ENCODE measurements around the gene ZNHIT1. TPM values are rescaled to one million over a fixed set of nuclear protein-coding genes. Genes with fewer than 3 reads are reported as not detected.
A peak's percentile ranks its signal among the peaks of the same experiment; 100 is the strongest.

Gene ZNHIT1
- total RNA-seq, 1 donor from 2014 or later, result 57.2 TPM

DNA sequence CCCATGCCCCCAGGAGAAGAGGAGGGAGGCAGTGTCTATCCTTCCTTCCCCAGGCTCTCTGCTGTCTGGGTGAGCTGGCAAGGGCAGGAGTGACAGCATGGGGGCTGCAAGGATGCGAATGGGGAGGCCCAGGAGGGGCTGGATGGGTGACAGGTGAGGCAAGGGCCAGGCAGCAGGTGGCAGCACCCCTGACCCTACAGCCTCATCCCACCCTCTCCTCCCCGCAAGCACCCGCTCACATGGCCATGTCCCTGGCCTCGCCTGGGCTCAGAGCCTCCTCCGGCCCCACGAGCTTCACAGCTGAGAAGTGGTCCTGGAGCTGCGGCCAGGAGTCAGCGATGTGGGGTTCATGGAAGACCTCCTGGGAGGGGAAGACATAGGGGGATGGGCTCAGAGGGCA is 6.0 kb upstream of the ZNHIT1 start:
- no peak for DNase-seq (ENCODE audit: low spot score)
- no peaks in the 10 kb centered on the region for H3K9me3 Mint-ChIP-seq (ENCODE audit: low read depth)
- H3K4me3 Mint-ChIP-seq (ENCODE audit: unreplicated experiment), result no peak overlapping the region
- no peak overlapping the region for H3K27ac Mint-ChIP-seq (ENCODE audit: unreplicated experiment)
- peaks cover 24% of the 10 kb centered on the region for H3K36me3 Mint-ChIP-seq (ENCODE audit: low read depth)
- H3K27me3 Mint-ChIP-seq (ENCODE audit: low read depth), result no peaks in the 10 kb centered on the region
- TF ChIP-seq CTCF (IDR thresholded peaks at IDR 0.05), result no peak
- H3K4me1 Mint-ChIP-seq (ENCODE audit: low read depth), result peaks cover 22% of the 10 kb centered on the region

DNA sequence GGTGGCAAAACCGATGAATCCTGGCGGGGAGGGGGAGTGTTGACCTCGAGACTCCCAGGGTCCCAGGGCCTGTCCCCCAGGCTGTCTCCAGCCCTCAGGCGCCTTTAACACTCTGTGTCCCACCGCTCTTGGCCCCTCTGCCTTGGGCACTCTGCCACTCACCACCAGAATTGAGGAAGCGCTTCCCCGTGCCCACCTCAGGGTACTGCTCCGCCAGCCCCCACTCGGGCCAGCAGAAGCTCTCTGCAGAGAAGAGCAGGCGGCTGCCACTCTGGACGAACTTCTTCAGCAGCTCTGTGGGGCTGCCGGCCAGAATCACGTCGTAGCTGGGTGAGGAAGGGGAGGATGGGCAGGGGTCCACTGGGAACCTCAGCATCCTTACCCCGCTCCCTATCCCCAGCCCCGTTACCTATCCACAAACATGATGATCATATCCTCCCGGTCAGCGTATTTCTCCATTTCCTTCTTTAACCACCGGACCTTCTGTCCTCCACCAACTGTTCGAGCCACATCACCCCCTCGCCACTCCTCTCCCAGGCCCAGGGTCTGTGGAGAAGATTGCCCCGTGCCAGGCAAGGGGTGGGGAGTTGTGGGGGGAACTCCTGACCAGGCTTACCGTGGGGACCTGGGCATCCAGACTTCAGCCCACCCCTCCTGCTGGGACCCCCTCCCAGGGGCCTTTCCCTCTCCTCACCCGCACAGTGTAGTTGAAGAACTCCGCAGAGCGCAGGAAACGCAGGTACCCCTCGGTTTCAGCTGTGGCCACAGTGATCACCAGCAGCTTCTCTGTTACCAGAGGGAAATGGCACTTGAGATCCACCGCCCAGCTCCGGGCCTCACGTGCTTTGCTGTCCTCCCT is 1.7 kb upstream of the ZNHIT1 start:
- DNase-seq (ENCODE audit: low spot score), result no peak
- peak overlapping the region; percentile 97 for H3K4me3 Mint-ChIP-seq (ENCODE audit: unreplicated experiment)
- peak overlapping the region; percentile 61 for H3K27ac Mint-ChIP-seq (ENCODE audit: unreplicated experiment)
- no peaks in the 10 kb centered on the region for H3K9me3 Mint-ChIP-seq (ENCODE audit: low read depth)
- peaks cover 7% of the 10 kb centered on the region for H3K36me3 Mint-ChIP-seq (ENCODE audit: low read depth)
- TF ChIP-seq CTCF (IDR thresholded peaks at IDR 0.05), result no peak
- no peaks in the 10 kb centered on the region for H3K27me3 Mint-ChIP-seq (ENCODE audit: low read depth)
- H3K4me1 Mint-ChIP-seq (ENCODE audit: low read depth), result peaks cover 41% of the 10 kb centered on the region

GRCh38 chr7:101216860-101217387 is 1.0 kb upstream of the ZNHIT1 start:
- H3K4me1 Mint-ChIP-seq (ENCODE audit: low read depth), result peaks cover 41% of the 10 kb centered on the region
- no peaks in the 10 kb centered on the region for H3K9me3 Mint-ChIP-seq (ENCODE audit: low read depth)
- H3K27me3 Mint-ChIP-seq (ENCODE audit: low read depth), result no peaks in the 10 kb centered on the region
- peak overlapping the region; percentile 61 for H3K27ac Mint-ChIP-seq (ENCODE audit: unreplicated experiment)
- peaks cover 9% of the 10 kb centered on the region for H3K36me3 Mint-ChIP-seq (ENCODE audit: low read depth)
- DNase-seq (ENCODE audit: low spot score), result no peak
- H3K4me3 Mint-ChIP-seq (ENCODE audit: unreplicated experiment), result peak overlapping the region; percentile 97
- peak; percentile 43 for TF ChIP-seq CTCF (IDR thresholded peaks at IDR 0.05)

DNA sequence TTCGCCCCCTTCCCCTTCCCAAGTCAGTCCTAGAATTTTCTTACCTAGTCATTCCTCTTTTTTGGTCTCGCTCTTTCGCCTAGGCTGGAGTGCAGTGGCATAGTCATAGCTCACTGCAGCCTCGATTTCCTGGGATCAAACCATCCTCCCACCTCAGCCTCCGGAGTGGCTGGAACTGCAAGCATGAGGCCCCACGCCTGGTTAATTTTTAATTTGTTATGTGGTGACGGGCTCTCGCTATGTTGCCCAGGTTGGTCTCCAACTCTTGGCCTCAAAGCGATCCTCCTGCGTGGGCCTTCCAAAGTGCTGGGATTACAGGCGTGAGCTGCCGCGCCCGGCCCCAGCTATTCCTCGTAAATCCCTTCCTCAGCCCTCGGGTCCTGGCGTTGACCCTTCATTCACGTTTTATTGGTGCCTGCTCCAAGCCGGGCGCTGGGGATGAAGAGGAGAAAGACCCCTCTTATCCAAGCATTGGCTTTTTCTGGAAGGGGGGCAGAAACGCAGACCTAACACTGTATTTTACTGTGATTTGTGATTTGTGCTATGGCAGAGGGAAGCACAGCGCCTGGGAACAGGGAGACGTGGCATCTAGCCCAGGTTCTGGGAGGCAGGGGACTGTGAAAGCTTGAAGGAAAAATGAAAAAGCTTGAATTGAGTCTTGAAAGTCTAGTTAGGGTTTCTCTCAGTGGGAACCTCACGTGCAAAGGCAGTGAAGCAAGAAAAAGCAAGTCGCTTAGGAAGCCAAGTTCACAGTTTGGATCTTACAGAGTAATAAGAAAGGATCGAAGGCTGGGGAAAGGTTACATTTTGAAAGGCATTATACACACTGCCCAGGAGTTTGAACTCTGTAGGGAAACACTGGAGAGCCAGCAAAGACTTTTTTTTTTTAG is 516 bp downstream of the ZNHIT1 start:
- Mint-ChIP-seq H3K27me3 (ENCODE audit: low read depth) (no peaks in the 10 kb centered on the region), H3K36me3 (ENCODE audit: low read depth) (peaks cover 13% of the 10 kb centered on the region), H3K9me3 (ENCODE audit: low read depth) (no peaks in the 10 kb centered on the region), H3K4me3 (ENCODE audit: unreplicated experiment) (peak overlapping the region; percentile 97), H3K27ac (ENCODE audit: unreplicated experiment) (peak overlapping the region; percentile 94), H3K4me1 (ENCODE audit: low read depth) (peaks cover 41% of the 10 kb centered on the region)
- TF ChIP-seq CTCF (IDR thresholded peaks at IDR 0.05), result no peak
- no peak for DNase-seq (ENCODE audit: low spot score)

- Mint-ChIP-seq H3K4me1 (ENCODE audit: low read depth) (peaks cover 34% of the 10 kb centered on the region), H3K9me3 (ENCODE audit: low read depth) (no peaks in the 10 kb centered on the region), H3K4me3 (ENCODE audit: unreplicated experiment) (no peak overlapping the region), H3K27ac (ENCODE audit: unreplicated experiment) (no peak overlapping the region), H3K36me3 (ENCODE audit: low read depth) (peaks cover 20% of the 10 kb centered on the region), H3K27me3 (ENCODE audit: low read depth) (no peaks in the 10 kb centered on the region)
- DNase-seq (ENCODE audit: low spot score), result no peak
- no peak for TF ChIP-seq CTCF (IDR thresholded peaks at IDR 0.05)
These were observed 2.3 kb downstream of the ZNHIT1 start for GRCh38 chr7:101220295-101220694.
